ENCODE results near the gene ZNF536. TPM values are rescaled to one million over a fixed set of nuclear protein-coding genes. Genes with fewer than 3 reads are reported as not detected.

Gene ZNF536
- total RNA-seq, 1 experiment from 2014 or later = 0.35 TPM

GRCh38 chr19:30351774-30352173 is 20.4 kb upstream of the ZNF536 start:
- DNase-seq (ENCODE audit: low spot score) = no peak
- no peak for ATAC-seq
- TF ChIP-seq ERG (CRISPR knock-in tag; IDR thresholded peaks at IDR 0.05) (no peak), ZNF219 (CRISPR knock-in tag; IDR thresholded peaks at IDR 0.05; ENCODE audit: borderline replicate concordance) (no peak), ZNF317 (CRISPR knock-in tag; IDR thresholded peaks at IDR 0.05; ENCODE audit: borderline replicate concordance, low read depth) (no peak), NFYB (CRISPR knock-in tag; conservative IDR thresholded peaks at IDR 0.05; ENCODE audit: low read depth) (no peak), ELF4 (CRISPR knock-in tag; IDR thresholded peaks at IDR 0.05; ENCODE audit: low read depth) (no peak), MLX (CRISPR knock-in tag; IDR thresholded peaks at IDR 0.05) (no peak), STAT6 (CRISPR knock-in tag; conservative IDR thresholded peaks at IDR 0.05; ENCODE audit: low read depth) (no peak), SMAD4 (CRISPR knock-in tag; IDR thresholded peaks at IDR 0.05) (no peak), ZBTB43 (CRISPR knock-in tag; IDR thresholded peaks at IDR 0.05) (no peak), ETV6 (CRISPR knock-in tag; IDR thresholded peaks at IDR 0.05) (no peak), MXD4 (CRISPR knock-in tag; IDR thresholded peaks at IDR 0.05; ENCODE audit: borderline replicate concordance) (no peak), E2F5 (CRISPR knock-in tag; IDR thresholded peaks at IDR 0.05) (no peak), ATF1 (CRISPR knock-in tag; IDR thresholded peaks at IDR 0.05) (no peak), ATF6 (CRISPR knock-in tag; IDR thresholded peaks at IDR 0.05) (no peak), GABPB1 (CRISPR knock-in tag; IDR thresholded peaks at IDR 0.05) (no peak), CREM (CRISPR knock-in tag; IDR thresholded peaks at IDR 0.05) (no peak), RELA (CRISPR knock-in tag; IDR thresholded peaks at IDR 0.05; ENCODE audit: borderline replicate concordance) (no peak), GRHL2 (CRISPR knock-in tag; IDR thresholded peaks at IDR 0.05; ENCODE audit: insufficient replicate concordance, severe bottlenecking) (no peak), IRF2 (CRISPR knock-in tag; IDR thresholded peaks at IDR 0.05; ENCODE audit: borderline replicate concordance, low read depth) (no peak), E2F1 (CRISPR knock-in tag; IDR thresholded peaks at IDR 0.05) (no peak)
- H3K4me3 Mint-ChIP-seq = no peak overlapping the region
- peaks cover 9% of the 10 kb centered on the region for H3K9me3 Mint-ChIP-seq
- H3K27ac Mint-ChIP-seq = peak overlapping the region; percentile 43; the same call in 1 of the 2 replicates
- H3K27me3 Mint-ChIP-seq (ENCODE audit: low read depth) = no peaks in the 10 kb centered on the region; the same call in 1 of the 2 replicates
- H3K4me1 Mint-ChIP-seq = peaks cover 36% of the 10 kb centered on the region
- H3K36me3 Mint-ChIP-seq = no peaks in the 10 kb centered on the region
- ChIA-PET CTCF (interaction anchor here (1.1 to 2.8 kb wide), 3 partner anchors 9 to 315 kb away, joined by 4 to 6 read pairs (median 5); no protein-coding TSS in a partner anchor), POLR2A (no interaction called here)
